ENCODE results near the gene CYB5D1. TPM values are rescaled to one million over a fixed set of nuclear protein-coding genes. Genes with fewer than 3 reads are reported as not detected.

Gene CYB5D1
- total RNA-seq, 4 donors from 2014 or later: 4.1 to 14.7 (median 9.0) TPM

- Histone ChIP-seq H3K27ac (no peak overlapping the region), H3K27me3 (no peaks in the 10 kb centered on the region), H3K36me3 (peaks cover 0 to 4% of the 10 kb centered on the region in 2 donors), H3K4me3 (no peak overlapping the region), H3K9me3 (no peaks in the 10 kb centered on the region), H3K4me1 (peaks cover 0 to 5% of the 10 kb centered on the region in 2 donors)
- intact Hi-C loops (cut with DNase I; ENCODE audit: low total_unique reads): loop anchor here (10.0 kb wide), 1 partner anchor 152 kb away; no protein-coding TSS in a partner anchor
- TF ChIP-seq CTCF (IDR thresholded peaks at IDR 0.05 in 4 of 5, conservative IDR thresholded peaks at IDR 0.05 in 1 of 5): no peak
- in situ Hi-C loops (cut with MboI; ENCODE audit: low sequenced_read_pairs in 4 of 4): loop anchor here in 1 of 4 donors (25.0 kb wide), 1 partner anchor 160 kb away; no protein-coding TSS in a partner anchor
- DNase-seq: no peak
- ATAC-seq: no peak
These were observed 39.3 kb downstream of the CYB5D1 start for GRCh38 chr17:7897090-7897489.

GRCh38 chr17:7897773-7898172 lies 40.0 kb downstream of the CYB5D1 start:
- ATAC-seq: peak; percentile 59 to 68
- in situ Hi-C loops (cut with MboI; ENCODE audit: low sequenced_read_pairs in 4 of 4): loop anchor here in 1 of 4 donors (25.0 kb wide), 1 partner anchor 160 kb away; no protein-coding TSS in a partner anchor
- TF ChIP-seq POLR2A (IDR thresholded peaks at IDR 0.05) (no peak), CTCF (IDR thresholded peaks at IDR 0.05 in 4 of 5, conservative IDR thresholded peaks at IDR 0.05 in 1 of 5) (peak; percentile 28 to 51 (median 43))
- H3K36me3 ChIP-seq: peaks cover 0 to 4% of the 10 kb centered on the region in 2 donors
- H3K4me3 ChIP-seq: no peak overlapping the region
- no peaks in the 10 kb centered on the region for H3K27me3 ChIP-seq
- DNase-seq: no peak
- intact Hi-C loops (cut with DNase I; ENCODE audit: low total_unique reads): loop anchor here (2.0 to 10.0 kb wide), 2 partner anchors 35 to 153 kb away; no protein-coding TSS in a partner anchor
- H3K4me1 ChIP-seq: peaks cover 0 to 5% of the 10 kb centered on the region in 2 donors
- no peak overlapping the region for H3K27ac ChIP-seq
- no peaks in the 10 kb centered on the region for H3K9me3 ChIP-seq

- no peak overlapping the region for H3K4me3 ChIP-seq
- in situ Hi-C loops (cut with MboI; ENCODE audit: low sequenced_read_pairs in 4 of 4) (no loop called here), intact Hi-C loops (cut with DNase I; ENCODE audit: low total_unique reads) (no loop called here)
- peaks cover 0 to 23% of the 10 kb centered on the region in 2 donors for H3K36me3 ChIP-seq
- no peaks in the 10 kb centered on the region for H3K4me1 ChIP-seq
- no peaks in the 10 kb centered on the region for H3K27me3 ChIP-seq
- DNase-seq (no peak), ATAC-seq (no peak)
- H3K9me3 ChIP-seq: no peaks in the 10 kb centered on the region
- TF ChIP-seq CTCF (IDR thresholded peaks at IDR 0.05 in 4 of 5, conservative IDR thresholded peaks at IDR 0.05 in 1 of 5) (no peak), POLR2A (IDR thresholded peaks at IDR 0.05) (no peak)
- no peak overlapping the region for H3K27ac ChIP-seq
These were observed 45.6 kb downstream of the CYB5D1 start for GRCh38 chr17:7903154-7904103.

GRCh38 chr17:7909089-7909488 lies 51.3 kb downstream of the CYB5D1 start:
- ATAC-seq: no peak
- in situ Hi-C loops (cut with MboI; ENCODE audit: low sequenced_read_pairs in 4 of 4): no loop called here
- Histone ChIP-seq H3K27ac (no peak overlapping the region), H3K36me3 (peaks cover 0 to 14% of the 10 kb centered on the region in 2 donors), H3K9me3 (no peaks in the 10 kb centered on the region), H3K4me3 (no peak overlapping the region), H3K4me1 (no peaks in the 10 kb centered on the region), H3K27me3 (no peaks in the 10 kb centered on the region)
- no peak for TF ChIP-seq CTCF (IDR thresholded peaks at IDR 0.05 in 4 of 5, conservative IDR thresholded peaks at IDR 0.05 in 1 of 5)
- no peak for TF ChIP-seq POLR2A (IDR thresholded peaks at IDR 0.05)
- intact Hi-C loops (cut with DNase I; ENCODE audit: low total_unique reads): no loop called here
- DNase-seq: no peak
